HCT116 (cell line): Measurements from ENCODE around the gene RPL41. TPM values are rescaled to one million over a fixed set of nuclear protein-coding genes. Genes with fewer than 3 reads are reported as not detected.
A peak's percentile ranks its signal among the peaks of the same experiment; 100 is the strongest.

Source experiments
- ATAC-seq: fragments of 200-7000 bp; cut with Tn5 transposase; 2 replicates; pipeline ENCODE4 v1.9.1; 2020; ENCODE audit warnings: mild to moderate bottlenecking, moderate library complexity
- BruUV-seq: library from RNA; stranded (reverse); fragments of 400-500 nt; replicated peaks from 2 replicates; lab custom pipeline; 2021; lab: Mats Ljungman, UMichigan
- CTCF ChIA-PET: fragments of 300-600 bp; sonication (Branson Sonifier 250); formaldehyde crosslinking; loops from one replicate; lab custom pipeline; 2021; ENCODE audit warnings: antibody characterized with exemption; lab: Charles Lee
- POLR2A ChIA-PET: fragments of 300-600, 350-600 bp; sonication (Branson Sonifier 250); formaldehyde crosslinking; loops from one replicate; lab custom pipeline; 2021; ENCODE audit warnings: antibody characterized with exemption; lab: Charles Lee
- RAD21 ChIA-PET, 2 experiments: fragments of 300-600 bp; sonication (Branson Sonifier 250); formaldehyde crosslinking; loops; one replicate each; lab custom pipeline; 2023; ENCODE audit warnings: low total read pairs in 2 of 2; ENCODE audit not compliant: uncharacterized antibody in 2 of 2, unreplicated experiment in 2 of 2, low non-redundant PET in 1 of 2; lab: Charles Lee
- DNase-seq: peaks from one replicate; pipeline ENCODE4 v3.0.0-alpha.2; 2010; ENCODE audit warnings: low read depth, low spot score
- H2AFZ ChIP-seq: fragments of 200-600 bp; shearing (Covaris generic), sonication (generic); 2 replicates; pipeline ENCODE4 v1.6.1; 2017; ENCODE audit warnings: low read depth, mixed run types, mixed read lengths, antibody characterized with exemption, low read length; ENCODE audit not compliant: poor library complexity, severe bottlenecking
- H3K27ac ChIP-seq: 2 replicates; pipeline ENCODE4 v1.5.1; 2012; ENCODE audit warnings: low read depth, low read length
- H3K27me3 ChIP-seq: fragments of 200-600 bp; sonication (generic); 2 replicates; pipeline ENCODE4 v1.6.1; 2016; ENCODE audit warnings: mixed run types, low read length, mixed read lengths; ENCODE audit not compliant: insufficient read depth
- H3K36me3 ChIP-seq, 2 experiments: fragments of 200-500 bp in 1 of 2; fragments of 200-600 bp in 1 of 2; sonication (Bioruptor generic) in 1 of 2; sonication (generic) in 1 of 2; 2 replicates each; pipeline versions ENCODE4 v1.5.1 to v1.6.1; 2014 to 2016; ENCODE audit warnings: low read length in 2 of 2, inconsistent platforms in 1 of 2, mixed read lengths in 1 of 2, mixed run types in 1 of 2; ENCODE audit not compliant: insufficient read depth in 2 of 2, control insufficient read depth in 1 of 2
- H3K4me1 ChIP-seq, 2 experiments: fragments of 200-600 bp in 1 of 2; sonication (generic) in 1 of 2; 2 replicates each; pipeline versions ENCODE4 v1.5.1 to v1.6.1; 2012 to 2017; ENCODE audit warnings: low read length in 2 of 2, inconsistent platforms in 1 of 2, mild to moderate bottlenecking in 1 of 2, mixed read lengths in 1 of 2, mixed run types in 1 of 2, moderate library complexity in 1 of 2; ENCODE audit not compliant: insufficient read depth in 2 of 2, control insufficient read depth in 1 of 2
- H3K4me2 ChIP-seq: fragments of 200-600 bp; sonication (generic); 2 replicates; pipeline ENCODE4 v1.6.1; 2017; ENCODE audit warnings: mixed run types, low read length, mixed read lengths
- H3K4me3 ChIP-seq, 2 experiments: fragments of 200-600 bp in 1 of 2; sonication (generic) in 1 of 2; replicated peaks in 1 of 2; 2 replicates each; pipeline ENCODE4 v1.5.1; 2011 to 2016; ENCODE audit warnings: low read length in 2 of 2, control low read depth in 1 of 2, low read depth in 1 of 2, mild to moderate bottlenecking in 1 of 2, mixed read lengths in 1 of 2, mixed run types in 1 of 2
- H3K79me2 ChIP-seq: fragments of 200-600 bp; sonication (generic); 2 replicates; pipeline ENCODE4 v1.6.1; 2017; ENCODE audit warnings: mild to moderate bottlenecking, mixed run types, low read length, moderate library complexity, mixed read lengths; ENCODE audit not compliant: insufficient read depth
- H3K9ac ChIP-seq: fragments of 200-600 bp; sonication (generic); 2 replicates; pipeline ENCODE4 v1.6.1; 2016; ENCODE audit warnings: low read length, mixed read lengths
- H3K9me2 ChIP-seq: fragments of 200-600 bp; sonication (generic), shearing (Covaris generic); 2 replicates; pipeline ENCODE4 v1.6.1; 2017; ENCODE audit warnings: mixed run types, mild to moderate bottlenecking, moderate library complexity; ENCODE audit not compliant: insufficient read depth
- H3K9me3 ChIP-seq, 2 experiments: fragments of 200-500 bp in 1 of 2; fragments of 200-600 bp in 1 of 2; sonication (Bioruptor generic) in 1 of 2; sonication (generic) in 1 of 2; 2 replicates each; pipeline ENCODE4 v1.6.1; 2014 to 2017; ENCODE audit warnings: low read length in 2 of 2, mixed read lengths in 2 of 2, inconsistent platforms in 1 of 2, low read depth in 1 of 2, mild to moderate bottlenecking in 1 of 2, mixed run types in 1 of 2, moderate library complexity in 1 of 2; ENCODE audit not compliant: control insufficient read depth in 1 of 2, insufficient read depth in 1 of 2
- H4K20me1 ChIP-seq: fragments of 200-600 bp; sonication (generic), shearing (Covaris generic); 2 replicates; pipeline ENCODE4 v1.6.1; 2017; ENCODE audit warnings: mixed run types, mild to moderate bottlenecking, moderate library complexity; ENCODE audit not compliant: insufficient read depth
- CBX3 ChIP-seq: IDR thresholded peaks from 2 replicates; pipeline ENCODE4 v1.6.1; 2012; ENCODE audit warnings: low read depth
- CEBPB ChIP-seq: IDR thresholded peaks from 2 replicates; pipeline ENCODE4 v1.6.1; 2012; ENCODE audit warnings: low read depth
- ELF1 ChIP-seq: IDR thresholded peaks from 2 replicates; pipeline ENCODE4 v1.6.1; 2012; ENCODE audit warnings: low read depth, borderline replicate concordance
- FOSL1 ChIP-seq: IDR thresholded peaks from 2 replicates; pipeline ENCODE4 v1.6.1; 2012; ENCODE audit warnings: low read depth
- JUND ChIP-seq: IDR thresholded peaks from 2 replicates; pipeline ENCODE4 v1.6.1; 2012
- MAX ChIP-seq: IDR thresholded peaks from 2 replicates; pipeline ENCODE4 v1.6.1; 2012
- POLR2A ChIP-seq: IDR thresholded peaks from 2 replicates; pipeline ENCODE4 v1.7.0; 2011; ENCODE audit warnings: borderline replicate concordance; ENCODE audit not compliant: insufficient read depth, insufficient read length; ENCODE audit errors: extremely low read depth
- RAD21 ChIP-seq: IDR thresholded peaks from 2 replicates; pipeline ENCODE4 v1.6.1; 2012; ENCODE audit warnings: low read depth, mild to moderate bottlenecking
- SIN3A ChIP-seq: IDR thresholded peaks from 2 replicates; pipeline ENCODE4 v1.6.1; 2012; ENCODE audit warnings: low read depth
- SP1 ChIP-seq: IDR thresholded peaks from 2 replicates; pipeline ENCODE4 v1.6.1; 2012; ENCODE audit warnings: low read depth
- SRF ChIP-seq: IDR thresholded peaks from 2 replicates; pipeline ENCODE4 v1.6.1; 2012; ENCODE audit warnings: low read depth
- YY1 ChIP-seq: IDR thresholded peaks from 2 replicates; pipeline ENCODE4 v1.6.1; 2011; ENCODE audit warnings: low read length, low read depth, moderate library complexity, mild to moderate bottlenecking; ENCODE audit not compliant: insufficient replicate concordance; ENCODE audit errors: extremely low read depth
- ZBTB33 ChIP-seq: IDR thresholded peaks from 2 replicates; pipeline ENCODE4 v1.6.1; 2011; ENCODE audit warnings: mild to moderate bottlenecking, low read length, moderate library complexity; ENCODE audit not compliant: insufficient replicate concordance; ENCODE audit errors: extremely low read depth
- ZNF274 ChIP-seq: fragments of 200-500 bp; sonication (Bioruptor generic); IDR thresholded peaks from 2 replicates; pipeline ENCODE4 v1.6.1; 2014; ENCODE audit warnings: mild to moderate bottlenecking, low read depth, low read length, inconsistent platforms
- intact Hi-C: fragments of 100-400 bp; cut with micrococcal nuclease; formaldehyde crosslinking; loops from 2 replicates; pipeline ENCODE4 v1.10.0; 2022
- total RNA-seq: library from RNA; stranded (reverse); gene quantifications from one replicate; pipeline ENCODE4 v1.2.1, GENCODE V29; 2021; ENCODE audit not compliant: unreplicated experiment
- TF ChIP-seq, protein P1 (sequence below), 3 experiments: fragments of 200-600 bp in 1 of 3; sonication (generic) in 1 of 3; IDR thresholded peaks in 2 of 3; conservative IDR thresholded peaks in 1 of 3; 2 replicates each; pipeline ENCODE4 v1.5.1; 2012 to 2017; ENCODE audit warnings: low read depth in 2 of 3, low read length in 2 of 3, antibody characterized with exemption in 1 of 3, borderline replicate concordance in 1 of 3, control low read depth in 1 of 3, mild to moderate bottlenecking in 1 of 3, mixed read lengths in 1 of 3, mixed run types in 1 of 3, moderate library complexity in 1 of 3; ENCODE audit not compliant: insufficient read depth in 1 of 3
- TF ChIP-seq, protein P2 (sequence below): IDR thresholded peaks from 2 replicates; pipeline ENCODE4 v1.6.1; 2012

The RPL41 gene
- total RNA-seq, 1 experiment from 2014 or later, result 4,327 TPM

DNA sequence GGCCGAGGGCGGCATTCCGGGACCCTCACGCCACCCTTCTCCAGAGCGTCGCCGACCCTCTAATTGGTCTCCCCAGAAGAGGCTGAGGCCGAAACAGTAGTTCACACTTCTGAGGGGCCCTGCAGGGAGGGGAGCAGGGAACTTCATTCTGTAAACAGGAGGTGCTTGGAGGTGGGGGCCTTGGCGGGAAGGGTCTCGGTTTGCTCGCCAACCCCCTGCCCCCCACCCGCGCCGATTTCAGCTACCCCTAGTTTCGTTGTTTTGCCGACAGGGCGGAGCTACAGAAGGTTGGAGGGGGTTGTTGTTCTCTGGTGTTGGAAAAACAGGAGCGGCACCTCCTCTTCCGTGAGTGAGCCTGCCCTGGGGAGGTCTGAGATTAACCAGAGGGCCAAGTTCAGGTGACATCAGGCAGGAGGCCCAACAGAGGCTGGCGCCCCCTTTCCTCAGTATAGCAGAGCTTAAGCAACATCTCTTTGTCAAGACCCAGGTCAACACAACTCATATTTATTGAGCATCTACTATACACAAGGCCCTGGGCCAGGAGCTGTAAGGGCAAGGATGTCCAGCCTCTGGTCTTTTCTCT lies 35.8 kb upstream of the RPL41 start:
- POLR2A ChIA-PET, result interaction anchor here (1.3 to 2.6 kb wide), 3 partner anchors 23 to 47 kb away, joined by 3 to 12 read pairs (median 10); partner anchors contain the start of genes ESYT1, PA2G4 and ZC3H10
- TF ChIP-seq SP1, result no peak
- TF ChIP-seq CBX3, result no peak
- TF ChIP-seq, protein P1, sequence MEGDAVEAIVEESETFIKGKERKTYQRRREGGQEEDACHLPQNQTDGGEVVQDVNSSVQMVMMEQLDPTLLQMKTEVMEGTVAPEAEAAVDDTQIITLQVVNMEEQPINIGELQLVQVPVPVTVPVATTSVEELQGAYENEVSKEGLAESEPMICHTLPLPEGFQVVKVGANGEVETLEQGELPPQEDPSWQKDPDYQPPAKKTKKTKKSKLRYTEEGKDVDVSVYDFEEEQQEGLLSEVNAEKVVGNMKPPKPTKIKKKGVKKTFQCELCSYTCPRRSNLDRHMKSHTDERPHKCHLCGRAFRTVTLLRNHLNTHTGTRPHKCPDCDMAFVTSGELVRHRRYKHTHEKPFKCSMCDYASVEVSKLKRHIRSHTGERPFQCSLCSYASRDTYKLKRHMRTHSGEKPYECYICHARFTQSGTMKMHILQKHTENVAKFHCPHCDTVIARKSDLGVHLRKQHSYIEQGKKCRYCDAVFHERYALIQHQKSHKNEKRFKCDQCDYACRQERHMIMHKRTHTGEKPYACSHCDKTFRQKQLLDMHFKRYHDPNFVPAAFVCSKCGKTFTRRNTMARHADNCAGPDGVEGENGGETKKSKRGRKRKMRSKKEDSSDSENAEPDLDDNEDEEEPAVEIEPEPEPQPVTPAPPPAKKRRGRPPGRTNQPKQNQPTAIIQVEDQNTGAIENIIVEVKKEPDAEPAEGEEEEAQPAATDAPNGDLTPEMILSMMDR (IDR thresholded peaks at IDR 0.05 in 2 of 3, conservative IDR thresholded peaks at IDR 0.05 in 1 of 3; ENCODE audit: borderline replicate concordance in 1 of 3, insufficient read depth in 1 of 3, low read depth in 2 of 3, low read length in 2 of 3), result no peak
- no peak for TF ChIP-seq ZBTB33
- no peak for TF ChIP-seq ZNF274
- no peak for TF ChIP-seq JUND
- no peak for TF ChIP-seq CEBPB
- TF ChIP-seq FOSL1, result no peak
- no peak for TF ChIP-seq POLR2A
- TF ChIP-seq SRF, result no peak
- TF ChIP-seq, protein P2, sequence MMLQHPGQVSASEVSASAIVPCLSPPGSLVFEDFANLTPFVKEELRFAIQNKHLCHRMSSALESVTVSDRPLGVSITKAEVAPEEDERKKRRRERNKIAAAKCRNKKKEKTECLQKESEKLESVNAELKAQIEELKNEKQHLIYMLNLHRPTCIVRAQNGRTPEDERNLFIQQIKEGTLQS, result no peak
- TF ChIP-seq YY1, result no peak
- TF ChIP-seq SIN3A, result no peak; the same call in 1 of the 2 replicates
- no peak for TF ChIP-seq ELF1
- TF ChIP-seq RAD21, result no peak
- no peak for TF ChIP-seq MAX
- no peaks in the 10 kb centered on the region for H3K9me2 ChIP-seq
- peak overlapping the region; percentile 93 for H3K27ac ChIP-seq
- BruUV-seq, result no TSS peak
- RAD21 ChIA-PET, result interaction anchor here (0.7 to 0.8 kb wide), 2 partner anchors 24 to 37 kb away, joined by 3 read pairs; partner anchors contain the start of genes PA2G4 (in 1 of the 2) and ZC3H10 (in 1 of the 2)
- peak overlapping the region; percentile 70 to 90 for H3K4me3 ChIP-seq
- no peaks in the 10 kb centered on the region for H4K20me1 ChIP-seq
- CTCF ChIA-PET, result interaction anchor here (0.7 kb wide), 1 partner anchor 24 kb away, joined by 4 read pairs; the partner anchor contains the start of gene PA2G4
- H3K4me2 ChIP-seq, result peak overlapping the region; percentile 94
- H3K9ac ChIP-seq, result peak overlapping the region; percentile 78
- DNase-seq, result no peak
- peak; percentile 26 for ATAC-seq
- H3K79me2 ChIP-seq, result peaks cover 12% of the 10 kb centered on the region; the same call in 1 of the 2 replicates
- peaks cover 17 to 41% of the 10 kb centered on the region in 2 experiments for H3K4me1 ChIP-seq
- H2AFZ ChIP-seq, result no peak overlapping the region
- no peaks in the 10 kb centered on the region for H3K9me3 ChIP-seq
- no peaks in the 10 kb centered on the region for H3K27me3 ChIP-seq
- intact Hi-C loops, result no loop called here
- H3K36me3 ChIP-seq, result peaks cover 3 to 4% of the 10 kb centered on the region in 2 experiments; a peak in 1 of 4 replicates
